Activated naive CD8-positive, alpha-beta T cell treated with anti-CD3 and anti-CD28 coated beads, Interleukin-2, amount 50 U/mL, for 16 hours (primary cell): ENCODE measurements around the gene OR10J5.
"Not testable (repeated sequence)": the region's sequence is repeated elsewhere in the genome, so short reads cannot be mapped to it uniquely, and the experiment has no call there.

ENCODE experiments used
- DNase-seq: peaks from one replicate; pipeline ENCODE4 v3.0.0-alpha.2; 2020; ENCODE audit warnings: low read depth, low spot score

Gene OR10J5, protein sequence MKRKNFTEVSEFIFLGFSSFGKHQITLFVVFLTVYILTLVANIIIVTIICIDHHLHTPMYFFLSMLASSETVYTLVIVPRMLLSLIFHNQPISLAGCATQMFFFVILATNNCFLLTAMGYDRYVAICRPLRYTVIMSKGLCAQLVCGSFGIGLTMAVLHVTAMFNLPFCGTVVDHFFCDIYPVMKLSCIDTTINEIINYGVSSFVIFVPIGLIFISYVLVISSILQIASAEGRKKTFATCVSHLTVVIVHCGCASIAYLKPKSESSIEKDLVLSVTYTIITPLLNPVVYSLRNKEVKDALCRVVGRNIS

GRCh38 chr1:159535907-159536306 is at the start of gene OR10J5:
Gene OR10J5, minus strand, starts transcription at chr1:159536007. Its CDS starts 0 bp downstream, at chr1:159536007.
- no peak for DNase-seq

DNA sequence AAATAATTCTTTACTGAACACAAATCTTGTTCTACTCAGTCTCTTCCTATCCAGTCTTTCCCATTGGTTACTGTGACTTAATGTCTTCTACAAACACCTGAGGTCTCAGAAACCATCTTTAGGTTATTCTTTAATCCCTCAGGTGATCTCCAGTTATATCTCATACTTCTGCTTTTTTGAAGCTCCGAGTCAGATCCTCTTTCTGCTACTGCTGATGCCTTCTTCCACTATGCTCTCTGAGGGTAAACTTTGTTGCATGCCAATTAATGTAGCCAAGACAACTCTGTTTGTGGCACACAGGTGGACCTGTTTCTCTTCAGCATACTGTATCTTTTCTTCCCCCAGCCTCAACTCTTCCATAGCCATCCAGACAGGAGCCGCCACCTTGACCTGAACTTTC is 48.7 kb upstream of the OR10J5 start:
- DNase-seq: no peak

DNA sequence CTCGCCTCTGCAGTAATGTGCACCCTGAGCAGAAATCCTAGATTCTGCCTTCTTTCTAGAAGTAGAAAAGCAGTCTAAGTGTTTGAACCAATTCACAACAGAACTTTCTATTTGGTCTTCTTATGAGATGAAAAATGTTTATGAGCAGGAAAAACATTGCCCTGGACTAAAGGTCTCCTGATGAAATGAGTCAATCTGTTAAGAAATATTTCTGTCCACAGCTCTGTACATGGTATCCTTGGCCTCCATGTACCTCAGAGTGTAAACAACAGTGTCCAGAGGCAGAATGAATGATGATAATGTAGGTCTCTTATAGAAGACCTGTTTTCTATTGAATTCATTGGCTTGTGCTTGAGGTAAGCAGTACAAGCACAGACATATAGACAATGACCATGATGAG is 45.6 kb upstream of the OR10J5 start:
- DNase-seq: no peak

GRCh38 chr1:159580340-159580739 is 44.5 kb upstream of the OR10J5 start:
- DNase-seq: no peak

GRCh38 chr1:159577446-159577845 is 41.6 kb upstream of the OR10J5 start:
- DNase-seq: no peak

DNA sequence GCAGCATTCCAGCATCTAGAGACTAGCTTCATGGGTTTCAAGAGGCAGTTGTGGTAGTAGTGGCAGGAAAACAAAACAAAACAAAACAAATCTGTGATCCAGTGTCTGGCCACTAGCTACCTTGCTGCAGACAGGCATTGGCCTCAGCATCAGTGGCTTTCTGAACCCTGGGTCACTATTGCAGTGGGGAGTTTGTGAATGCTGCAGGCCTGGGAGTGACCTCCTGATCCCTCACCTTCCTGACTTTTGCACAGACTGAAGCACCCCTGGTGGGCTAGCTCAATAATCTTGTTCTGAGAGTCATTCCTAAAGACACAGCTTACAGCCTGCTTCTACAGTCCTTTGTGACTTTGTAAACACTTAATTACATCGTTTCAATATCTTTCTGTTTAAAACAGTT is 26.9 kb upstream of the OR10J5 start:
- DNase-seq: no peak

DNA sequence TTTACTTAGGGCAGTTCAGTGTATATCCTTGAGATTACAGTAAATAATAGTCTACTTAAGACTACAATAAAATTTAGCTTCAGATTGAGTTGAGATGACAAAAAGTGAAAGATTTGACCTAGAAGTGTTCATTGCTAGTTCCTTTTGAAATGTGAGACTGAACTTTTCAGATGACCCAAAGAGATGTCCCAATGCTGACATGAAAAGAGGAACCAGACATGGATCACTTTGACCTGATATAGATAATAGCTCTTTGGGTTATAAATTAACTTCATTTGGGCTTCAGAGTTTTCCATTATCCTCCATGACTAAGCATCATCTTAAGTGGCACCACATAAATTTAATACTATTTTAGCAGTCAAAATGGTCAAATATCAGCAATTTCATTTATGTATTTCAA is 25.7 kb upstream of the OR10J5 start:
- DNase-seq: no peak

GRCh38 chr1:159560599-159560998 is 24.8 kb upstream of the OR10J5 start:
- no peak for DNase-seq

- DNase-seq: no peak
These were observed 21.1 kb upstream of the OR10J5 start for GRCh38 chr1:159556931-159557369.

- DNase-seq: no peak
These were observed 18.9 kb upstream of the OR10J5 start for GRCh38 chr1:159554696-159555095.

GRCh38 chr1:159554261-159554660 is 18.5 kb upstream of the OR10J5 start:
- DNase-seq: no peak

- DNase-seq: no peak
These were observed 12.3 kb upstream of the OR10J5 start for GRCh38 chr1:159548126-159548525.

GRCh38 chr1:159532922-159533321 is 2.9 kb downstream of the OR10J5 start:
- DNase-seq: no peak

- not testable (repeated sequence) for DNase-seq
These were observed 11.0 kb downstream of the OR10J5 start for GRCh38 chr1:159524792-159525191.

GRCh38 chr1:159510229-159510541 is 25.6 kb downstream of the OR10J5 start:
- DNase-seq: no peak

DNA sequence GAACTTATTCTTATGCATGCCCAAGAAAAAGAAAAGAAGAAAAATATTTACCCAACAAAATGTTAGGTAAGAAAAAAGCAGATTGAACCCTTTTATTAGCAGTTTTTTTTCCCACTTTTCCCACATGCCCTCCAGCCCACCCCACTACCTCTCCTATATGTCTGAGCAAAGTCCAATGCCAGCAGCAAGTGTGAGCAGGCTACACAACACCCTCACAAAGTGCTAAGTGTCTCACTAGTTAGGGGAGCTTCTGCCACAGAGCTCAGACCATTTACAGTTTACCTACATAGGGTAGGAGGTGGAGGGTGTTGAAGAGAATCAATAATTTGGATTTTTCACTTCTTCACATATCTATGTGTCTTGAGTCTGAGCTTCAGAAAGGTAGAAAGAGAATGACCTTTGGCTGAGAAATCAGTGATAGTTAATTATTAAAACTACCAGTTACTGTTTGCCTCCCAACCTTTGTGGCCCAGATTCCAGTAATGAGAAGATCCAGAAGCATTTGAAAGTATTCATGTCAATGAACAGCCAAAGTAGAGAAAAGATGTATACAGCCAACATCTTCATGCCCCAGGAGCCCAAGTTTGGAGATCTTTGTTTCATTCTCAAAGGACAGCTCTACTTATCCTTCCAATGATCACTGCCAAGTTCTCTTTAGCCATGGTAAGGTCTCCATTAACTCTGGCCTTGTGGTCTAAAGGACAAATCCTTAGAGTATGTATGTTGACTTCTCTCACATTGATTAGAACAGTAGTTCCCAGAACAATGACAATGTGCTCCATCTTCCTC is 26.2 kb downstream of the OR10J5 start:
- no peak for DNase-seq

GRCh38 chr1:159508951-159509350 is 26.9 kb downstream of the OR10J5 start:
- no peak for DNase-seq

- DNase-seq: no peak
These were observed 30.1 kb downstream of the OR10J5 start for GRCh38 chr1:159505676-159506075.

GRCh38 chr1:159501082-159501481 is 34.7 kb downstream of the OR10J5 start:
- no peak for DNase-seq

GRCh38 chr1:159494513-159495210 is 41.1 kb downstream of the OR10J5 start:
- DNase-seq: not testable (repeated sequence)

DNA sequence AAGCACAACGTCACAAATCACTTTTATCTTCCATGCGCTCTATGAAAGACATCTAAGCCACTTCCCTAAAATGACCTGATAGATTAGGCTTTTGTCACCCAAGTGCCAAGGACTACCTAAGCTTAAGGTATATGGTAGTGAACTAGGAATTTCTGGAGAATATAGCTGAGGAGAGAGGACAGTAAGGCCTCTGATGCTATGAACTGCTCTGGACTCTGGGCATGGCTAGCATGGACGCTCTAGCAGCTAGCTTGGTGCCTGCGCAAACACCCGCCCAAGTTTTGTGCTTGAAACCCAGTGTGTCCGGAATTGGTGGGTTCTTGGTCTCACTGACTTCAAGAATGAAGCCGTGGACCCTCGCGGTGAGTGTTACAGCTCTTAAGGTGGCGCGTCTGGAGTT is 42.5 kb downstream of the OR10J5 start:
- DNase-seq: no peak

DNA sequence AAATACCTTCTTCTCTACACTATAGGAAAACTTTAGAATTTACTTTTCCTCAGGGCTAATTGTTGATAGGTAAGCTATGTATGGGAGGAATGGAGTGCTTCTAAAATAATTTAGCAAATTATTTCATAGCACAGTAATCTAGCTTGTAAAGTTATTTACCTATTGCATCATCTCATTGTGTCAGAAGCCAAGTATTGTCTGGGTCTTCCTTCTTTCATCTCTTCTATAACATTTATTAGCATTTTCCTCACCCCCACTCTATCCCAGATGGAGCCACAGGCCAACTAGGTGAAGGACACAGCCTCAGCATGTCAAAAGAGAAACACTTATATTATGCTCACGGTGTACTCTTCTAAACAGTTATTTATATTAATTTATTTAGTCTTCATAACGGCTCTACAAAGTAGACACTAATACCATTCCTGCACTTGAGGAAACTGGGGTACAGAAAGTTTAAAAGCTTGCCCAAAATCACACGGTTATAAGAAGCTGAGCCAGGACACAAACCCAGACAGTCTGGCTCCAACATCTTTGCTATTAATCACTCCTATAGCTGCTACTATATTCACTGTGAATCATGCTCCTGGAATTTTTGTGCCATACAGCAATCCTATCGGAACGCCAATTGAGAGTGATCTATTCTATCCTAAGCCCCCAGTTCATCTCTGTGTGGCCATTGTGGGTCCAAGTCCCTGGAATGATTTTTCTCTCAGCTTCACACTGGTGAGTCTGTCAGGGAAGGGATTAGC is 43.1 kb downstream of the OR10J5 start:
- DNase-seq: no peak
